GM20000 (cell line): ENCODE data around the gene ADAMTS16.

Experiments used
- DNase-seq: peaks from one replicate; pipeline ENCODE4 v3.0.0; 2012; ENCODE audit warnings: low spot score
- TF ChIP-seq, protein P1 (sequence below): IDR thresholded peaks from 2 replicates; pipeline ENCODE4 v1.5.1; 2012; ENCODE audit warnings: mild to moderate bottlenecking, control low read depth; ENCODE audit errors: extremely low read depth, missing control alignments

The ADAMTS16 gene

DNA sequence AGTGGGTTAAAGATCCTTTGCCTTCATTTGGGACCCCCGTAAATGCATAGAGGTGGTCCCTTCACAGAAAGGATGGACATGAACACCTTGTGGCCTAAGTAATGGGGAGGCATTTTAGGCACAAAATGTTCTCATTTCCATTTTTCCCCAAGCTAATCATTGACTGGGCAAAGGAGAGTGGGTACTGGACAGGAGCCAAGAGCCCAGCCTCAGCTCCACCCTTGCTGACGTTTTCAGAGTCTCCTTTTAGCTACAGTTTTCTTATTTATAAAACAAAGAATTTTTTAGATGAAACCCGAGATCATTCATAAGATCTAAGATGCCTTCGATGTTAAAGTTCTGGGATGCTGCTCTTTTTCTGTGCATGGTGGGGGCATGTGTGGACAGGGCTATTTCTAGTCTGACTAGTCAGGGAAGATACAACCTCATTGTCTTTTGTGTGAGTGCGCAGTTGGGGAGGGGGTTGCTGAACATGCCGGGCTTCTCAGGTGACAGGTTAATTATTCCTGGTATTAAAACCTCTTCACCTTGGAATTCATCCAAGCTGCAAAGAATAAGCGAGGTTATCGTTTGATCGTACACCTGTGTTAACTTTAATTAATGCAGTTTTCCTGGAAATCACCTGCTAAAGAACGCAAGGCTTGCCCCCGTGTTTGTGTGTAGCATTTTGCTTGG is 48.4 kb downstream of the ADAMTS16 start:
- no peak for DNase-seq
- TF ChIP-seq, protein P1, sequence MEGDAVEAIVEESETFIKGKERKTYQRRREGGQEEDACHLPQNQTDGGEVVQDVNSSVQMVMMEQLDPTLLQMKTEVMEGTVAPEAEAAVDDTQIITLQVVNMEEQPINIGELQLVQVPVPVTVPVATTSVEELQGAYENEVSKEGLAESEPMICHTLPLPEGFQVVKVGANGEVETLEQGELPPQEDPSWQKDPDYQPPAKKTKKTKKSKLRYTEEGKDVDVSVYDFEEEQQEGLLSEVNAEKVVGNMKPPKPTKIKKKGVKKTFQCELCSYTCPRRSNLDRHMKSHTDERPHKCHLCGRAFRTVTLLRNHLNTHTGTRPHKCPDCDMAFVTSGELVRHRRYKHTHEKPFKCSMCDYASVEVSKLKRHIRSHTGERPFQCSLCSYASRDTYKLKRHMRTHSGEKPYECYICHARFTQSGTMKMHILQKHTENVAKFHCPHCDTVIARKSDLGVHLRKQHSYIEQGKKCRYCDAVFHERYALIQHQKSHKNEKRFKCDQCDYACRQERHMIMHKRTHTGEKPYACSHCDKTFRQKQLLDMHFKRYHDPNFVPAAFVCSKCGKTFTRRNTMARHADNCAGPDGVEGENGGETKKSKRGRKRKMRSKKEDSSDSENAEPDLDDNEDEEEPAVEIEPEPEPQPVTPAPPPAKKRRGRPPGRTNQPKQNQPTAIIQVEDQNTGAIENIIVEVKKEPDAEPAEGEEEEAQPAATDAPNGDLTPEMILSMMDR: no peak

DNA sequence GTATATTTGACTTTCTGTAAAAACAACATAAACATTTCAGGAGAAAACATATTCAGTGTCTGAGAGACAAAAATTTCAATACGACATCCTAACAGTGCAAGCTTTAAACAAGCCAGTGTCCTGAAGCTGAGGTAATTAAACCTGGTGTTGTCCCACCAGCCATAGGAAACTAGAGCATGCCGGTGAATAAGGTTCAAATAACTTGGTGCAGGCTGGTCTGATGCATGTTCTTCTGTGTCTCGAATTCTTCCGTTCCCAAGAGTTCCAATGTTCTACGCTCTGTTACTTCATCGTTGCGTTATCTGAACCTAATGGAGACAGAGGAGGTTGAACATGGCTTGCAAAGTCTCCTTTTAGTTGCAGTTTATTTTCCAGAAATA is 48.9 kb downstream of the ADAMTS16 start:
- TF ChIP-seq, protein P1: no peak
- DNase-seq: no peak

- no peak for DNase-seq
Observed at GRCh38 chr5:5191906-5192305, 51.8 kb downstream of the ADAMTS16 start.

GRCh38 chr5:5192681-5193080 is 52.6 kb downstream of the ADAMTS16 start:
- TF ChIP-seq, protein P1: no peak
- no peak for DNase-seq

More at GRCh38 chr5:5191906-5192305, 51.8 kb downstream of the ADAMTS16 start:
- TF ChIP-seq, protein P1: no peak

GRCh38 chr5:5195128-5195918 is 55.2 kb downstream of the ADAMTS16 start:
- TF ChIP-seq, protein P1: no peak
- no peak for DNase-seq

GRCh38 chr5:5198135-5198534 is 58.0 kb downstream of the ADAMTS16 start:
- TF ChIP-seq, protein P1: no peak
- DNase-seq: no peak

DNA sequence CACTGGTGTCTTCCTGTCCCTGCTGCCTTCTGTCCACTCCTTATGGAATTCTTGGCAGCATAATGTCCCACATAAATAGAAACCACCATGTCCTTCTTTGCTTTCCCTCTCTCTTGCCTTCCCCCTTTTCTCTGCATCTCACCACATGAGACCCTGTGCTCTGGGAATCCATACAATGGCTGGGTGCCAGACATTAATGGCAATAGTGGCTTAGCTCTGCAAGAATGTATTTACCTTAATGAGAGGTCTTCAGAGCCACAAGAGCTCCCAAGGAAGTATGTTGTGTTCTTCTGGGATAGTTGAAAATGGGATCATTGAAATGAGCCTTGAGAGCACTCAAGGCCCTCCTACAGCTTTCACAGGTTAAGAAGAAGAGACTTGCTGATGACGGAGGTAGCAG is 58.7 kb downstream of the ADAMTS16 start:
- TF ChIP-seq, protein P1: no peak
- no peak for DNase-seq
